GM19324 (cell line): ENCODE data around the gene PADI3.
"Not testable (repeated sequence)": the region's sequence is repeated elsewhere in the genome, so short reads cannot be mapped to it uniquely, and the experiment has no call there.

ENCODE experiments used
- ATAC-seq: cut with Tn5 transposase; IDR thresholded peaks from one replicate; pipeline ENCODE4 v1.9.1; 2021; ENCODE audit warnings: mild to moderate bottlenecking, moderate library complexity; ENCODE audit not compliant: unreplicated experiment, low FRiP score

Gene PADI3

DNA sequence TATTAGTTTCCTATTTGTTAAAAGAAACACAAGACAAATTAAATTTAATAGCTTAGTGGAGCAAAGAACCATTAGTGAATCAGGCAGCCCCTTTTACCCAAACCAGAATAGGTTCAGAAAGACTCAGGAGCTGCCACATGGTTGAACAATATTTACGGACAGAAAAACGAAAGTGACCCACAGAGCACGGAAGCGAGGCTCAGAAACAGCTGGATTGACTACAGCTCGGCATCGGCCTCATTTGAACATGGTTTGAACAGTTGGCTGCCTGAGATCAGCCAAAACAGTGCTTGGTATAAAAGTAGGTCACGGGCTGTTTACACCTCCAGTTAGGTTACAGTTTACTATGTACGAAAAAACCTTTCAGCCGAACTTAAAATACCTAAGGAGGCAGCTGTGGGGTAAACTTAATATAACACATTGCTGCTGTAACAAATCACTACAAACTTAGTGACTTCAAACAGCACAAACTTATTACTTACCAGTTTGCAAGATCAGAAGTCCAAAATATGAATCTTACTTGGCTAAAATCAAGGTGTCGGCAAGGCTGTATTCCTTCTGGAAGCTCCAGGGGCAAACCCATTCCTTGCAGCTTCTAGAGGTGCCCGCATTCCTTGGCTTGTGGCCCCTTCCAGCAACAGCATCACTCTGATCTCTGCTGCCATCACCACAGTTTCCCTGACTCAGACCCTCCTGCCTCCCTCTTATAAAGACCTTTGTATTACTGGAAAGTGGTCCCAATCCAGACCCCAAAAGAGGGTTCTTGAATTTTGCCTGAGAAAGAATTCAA, 70.9 kb downstream of the PADI3 start:
- no peak for ATAC-seq

- ATAC-seq: not testable (repeated sequence)
Measured at GRCh38 chr1:17321857-17322390, 73.0 kb downstream of the PADI3 start.

GRCh38 chr1:17328855-17329254, 80.0 kb downstream of the PADI3 start:
- ATAC-seq: no peak

DNA sequence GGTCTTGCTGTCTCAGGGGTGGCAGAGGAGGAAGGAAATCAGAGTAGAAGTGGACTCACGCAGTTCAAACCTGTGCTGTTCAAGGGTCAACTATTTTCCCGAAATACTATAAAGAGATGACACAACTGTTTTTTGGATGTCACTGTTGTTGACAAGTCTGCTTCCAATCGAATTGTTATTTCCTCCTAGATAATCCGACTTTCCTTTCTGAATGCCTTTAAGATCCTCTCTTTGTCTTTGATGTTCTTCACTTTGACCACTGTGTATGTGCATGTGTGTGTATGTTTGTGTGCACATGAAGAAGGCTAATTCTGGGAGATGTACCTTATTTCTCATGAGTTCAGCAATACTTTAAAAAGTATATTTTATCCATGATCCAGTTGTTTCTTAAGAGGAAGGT, 80.7 kb downstream of the PADI3 start:
- ATAC-seq: no peak

DNA sequence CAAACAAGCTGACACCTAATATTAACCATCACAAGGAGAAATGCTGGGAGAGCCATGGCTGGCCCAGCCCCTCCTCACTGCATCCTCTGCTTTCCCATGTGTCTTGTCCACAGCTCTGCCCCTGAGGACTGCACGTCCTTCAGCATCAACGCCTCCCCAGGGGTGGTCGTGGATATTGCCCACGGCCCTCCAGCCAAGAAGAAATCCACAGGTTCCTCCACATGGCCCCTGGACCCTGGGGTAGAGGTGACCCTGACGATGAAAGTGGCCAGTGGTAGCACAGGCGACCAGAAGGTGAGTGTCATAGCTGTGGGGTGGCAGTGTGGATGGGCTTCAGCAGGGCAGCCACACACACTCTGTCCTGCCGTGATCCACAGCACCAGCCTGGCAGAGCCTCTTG, 82.0 kb downstream of the PADI3 start:
- no peak for ATAC-seq

DNA sequence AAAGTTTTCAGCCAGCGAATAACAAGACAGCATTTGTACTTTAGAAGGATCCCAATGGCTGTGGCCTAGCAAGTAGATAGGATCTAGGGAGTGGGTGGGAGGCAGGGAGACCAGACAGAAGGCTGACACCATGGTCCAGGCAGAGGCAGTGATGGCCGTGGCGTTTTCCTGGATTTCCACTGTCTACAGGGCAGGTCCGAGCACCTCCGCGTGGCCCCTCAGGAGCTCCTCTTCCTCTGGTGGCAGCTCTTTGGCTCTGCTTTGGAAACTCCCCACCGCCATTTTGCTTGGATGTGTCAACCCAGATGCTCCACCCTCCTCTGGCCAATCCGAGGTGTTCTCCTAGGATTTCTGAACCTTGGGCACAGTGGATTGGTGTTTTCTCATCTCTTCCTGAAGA, 84.2 kb downstream of the PADI3 start:
- no peak for ATAC-seq
